Right forelimb (tissue), 1 donor: ENCODE results near the gene SLC35B2.
"Not testable (repeated sequence)": the region's sequence is repeated elsewhere in the genome, so short reads cannot be mapped to it uniquely, and the experiment has no call there.

ENCODE experiments used
- DNase-seq: peaks from one replicate; pipeline ENCODE4 v3.0.0-alpha.2; 2018

The SLC35B2 gene

DNA sequence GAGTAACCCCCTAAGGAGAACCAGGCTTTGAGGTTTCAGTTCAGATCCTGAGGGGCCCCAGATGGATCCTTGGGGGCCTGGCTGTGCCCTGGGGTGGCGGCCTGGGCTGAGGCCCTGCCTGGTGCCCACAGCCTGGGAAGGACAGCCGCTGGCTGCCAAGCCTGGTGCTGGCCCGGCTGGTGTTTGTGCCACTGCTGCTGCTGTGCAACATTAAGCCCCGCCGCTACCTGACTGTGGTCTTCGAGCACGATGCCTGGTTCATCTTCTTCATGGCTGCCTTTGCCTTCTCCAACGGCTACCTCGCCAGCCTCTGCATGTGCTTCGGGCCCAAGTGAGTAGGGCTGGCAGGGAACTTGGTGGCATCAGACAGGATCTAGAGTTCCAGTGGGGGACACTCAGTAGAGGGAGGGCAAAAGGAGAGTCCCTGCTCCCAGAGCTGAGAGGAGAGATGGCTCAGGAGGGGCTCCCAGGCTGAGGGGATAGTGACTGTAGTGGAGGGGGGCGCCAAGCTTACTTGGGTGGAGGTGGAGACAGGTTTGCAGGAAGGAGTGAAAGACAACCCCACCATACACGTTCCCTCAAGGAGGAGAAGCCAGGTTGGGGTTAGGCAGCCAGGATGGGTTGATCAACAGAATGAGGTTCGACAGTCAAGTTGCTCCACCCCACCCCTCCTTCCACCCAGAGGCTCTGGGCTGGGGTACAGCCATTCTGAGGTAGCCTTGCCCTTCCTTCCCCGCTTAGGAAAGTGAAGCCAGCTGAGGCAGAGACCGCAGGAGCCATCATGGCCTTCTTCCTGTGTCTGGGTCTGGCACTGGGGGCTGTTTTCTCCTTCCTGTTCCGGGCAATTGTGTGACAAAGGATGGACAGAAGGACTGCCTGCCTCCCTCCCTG, 24.4 kb downstream of the SLC35B2 start:
- no peak for DNase-seq

DNA sequence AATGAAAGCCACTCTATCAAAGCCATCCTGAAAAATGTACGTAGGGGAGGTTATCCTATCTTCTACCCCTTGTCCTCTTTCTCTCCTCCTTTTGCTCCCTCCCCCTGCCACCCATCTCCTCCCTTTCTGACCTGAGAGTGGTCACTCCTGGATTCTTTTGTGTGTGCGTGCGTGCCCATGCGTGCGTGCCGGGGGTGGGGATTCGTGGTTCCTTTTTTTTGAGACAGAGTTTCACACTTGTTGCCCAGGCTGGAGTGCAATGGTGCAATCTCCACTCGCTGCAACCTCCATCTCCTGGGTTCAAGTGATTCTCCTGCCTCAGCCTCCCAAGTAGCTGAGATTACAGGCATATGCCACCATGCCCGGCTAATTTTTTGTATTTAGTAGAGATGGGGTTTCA, 25.9 kb downstream of the SLC35B2 start:
- DNase-seq, result not testable (repeated sequence)

DNA sequence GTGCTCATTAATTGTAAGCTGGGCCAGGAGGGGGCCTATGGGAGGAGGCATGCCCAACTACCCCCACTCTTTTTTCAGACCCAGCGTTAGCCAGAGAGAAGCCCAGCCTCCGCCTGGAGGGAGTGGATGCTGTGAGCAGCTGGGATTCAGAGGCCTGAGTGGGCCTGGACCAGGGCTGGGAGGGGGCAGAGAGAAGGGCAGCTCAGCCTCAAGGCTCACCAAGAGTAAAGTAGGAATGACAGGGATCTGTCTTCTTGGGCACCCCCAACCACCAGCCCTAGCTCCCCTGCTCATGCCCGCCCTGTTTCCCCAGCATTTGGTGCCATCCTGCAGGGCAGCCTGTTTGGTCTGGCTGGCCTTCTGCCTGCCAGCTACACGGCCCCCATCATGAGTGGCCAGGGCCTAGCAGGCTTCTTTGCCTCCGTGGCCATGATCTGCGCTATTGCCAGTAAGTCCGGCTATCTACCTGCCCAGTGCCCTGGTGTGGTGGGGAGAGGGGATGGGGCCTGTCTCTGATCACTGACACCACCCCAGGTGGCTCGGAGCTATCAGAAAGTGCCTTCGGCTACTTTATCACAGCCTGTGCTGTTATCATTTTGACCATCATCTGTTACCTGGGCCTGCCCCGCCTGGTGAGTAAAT, 27.2 kb downstream of the SLC35B2 start:
- DNase-seq, result no peak

DNA sequence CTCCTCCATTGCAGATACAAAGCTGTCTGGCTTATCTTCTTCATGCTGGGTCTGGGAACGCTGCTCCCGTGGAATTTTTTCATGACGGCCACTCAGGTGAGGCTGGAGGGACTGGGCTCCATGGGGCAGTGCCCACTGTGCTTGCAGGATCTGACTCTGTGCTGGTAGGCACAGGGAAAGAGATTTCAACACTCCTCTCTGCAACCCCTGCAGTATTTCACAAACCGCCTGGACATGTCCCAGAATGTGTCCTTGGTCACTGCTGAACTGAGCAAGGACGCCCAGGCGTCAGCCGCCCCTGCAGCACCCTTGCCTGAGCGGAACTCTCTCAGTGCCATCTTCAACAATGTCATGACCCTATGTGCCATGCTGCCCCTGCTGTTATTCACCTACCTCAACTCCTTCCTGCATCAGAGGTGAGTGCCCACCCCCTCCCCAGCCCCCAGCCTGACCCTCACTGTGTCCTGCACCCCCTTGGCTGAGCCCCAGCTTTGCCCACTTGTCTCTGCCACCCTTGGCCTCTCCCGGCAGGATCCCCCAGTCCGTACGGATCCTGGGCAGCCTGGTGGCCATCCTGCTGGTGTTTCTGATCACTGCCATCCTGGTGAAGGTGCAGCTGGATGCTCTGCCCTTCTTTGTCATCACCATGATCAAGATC, 27.8 kb downstream of the SLC35B2 start:
- no peak for DNase-seq

DNA sequence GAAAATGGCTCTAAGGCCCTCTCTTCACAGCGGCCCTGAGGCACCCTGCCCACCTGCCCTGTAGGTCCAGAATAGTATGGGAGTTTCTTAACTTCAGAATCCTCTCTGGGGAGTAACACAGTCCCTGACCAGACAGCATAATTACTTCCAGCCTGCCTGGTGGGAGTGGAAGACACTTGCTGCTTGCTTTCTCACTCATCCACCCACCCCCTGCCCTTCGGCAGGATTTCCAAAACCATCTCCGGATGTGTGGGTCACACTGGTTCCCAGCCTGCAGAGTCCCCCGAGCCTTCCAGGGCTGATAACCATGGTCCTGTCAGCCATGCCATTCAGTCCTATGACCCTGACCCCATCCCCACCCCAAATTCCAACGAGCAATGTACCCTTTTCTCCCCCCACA, 28.5 kb downstream of the SLC35B2 start:
- no peak for DNase-seq

DNA sequence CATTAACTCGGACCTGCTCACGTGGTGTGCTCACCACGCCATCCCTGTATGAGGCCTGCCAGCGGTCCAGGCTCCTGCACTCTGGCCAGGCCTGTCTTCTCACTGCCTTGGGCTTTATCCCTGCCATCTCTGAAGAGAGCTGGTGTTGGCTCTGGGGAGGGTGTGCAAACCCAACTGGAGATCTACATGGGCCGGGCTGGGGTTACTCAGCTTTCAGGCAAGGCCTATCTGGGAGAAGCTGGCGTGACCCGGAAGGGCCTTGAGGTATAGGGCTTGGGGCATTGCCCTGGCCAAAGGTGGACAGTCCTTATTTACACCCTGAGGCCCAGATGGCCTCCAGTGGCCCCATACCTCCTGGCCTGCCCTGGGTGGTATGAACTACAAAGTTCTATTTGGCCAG, 28.9 kb downstream of the SLC35B2 start:
- no peak for DNase-seq

DNA sequence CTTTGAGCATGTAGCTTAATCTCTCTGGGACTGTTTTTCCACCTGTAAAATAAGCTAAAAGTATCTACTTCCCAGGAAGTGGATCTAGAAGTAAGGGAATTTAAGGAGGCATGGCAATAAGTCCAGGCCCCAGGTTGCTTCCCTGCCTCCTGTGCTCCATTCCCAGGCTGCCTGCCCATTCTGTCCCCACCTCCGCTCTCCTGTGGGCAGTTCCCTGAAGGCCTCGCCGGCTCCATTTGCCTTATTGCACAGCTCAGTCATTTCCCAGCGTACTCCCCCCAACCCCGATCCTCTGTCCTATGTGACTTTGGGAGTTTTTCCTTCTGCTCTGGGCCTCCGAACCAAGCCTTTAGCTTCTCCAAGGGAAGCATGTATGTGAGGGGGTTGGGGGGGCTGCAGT, 29.3 kb downstream of the SLC35B2 start:
- DNase-seq, result no peak

DNA sequence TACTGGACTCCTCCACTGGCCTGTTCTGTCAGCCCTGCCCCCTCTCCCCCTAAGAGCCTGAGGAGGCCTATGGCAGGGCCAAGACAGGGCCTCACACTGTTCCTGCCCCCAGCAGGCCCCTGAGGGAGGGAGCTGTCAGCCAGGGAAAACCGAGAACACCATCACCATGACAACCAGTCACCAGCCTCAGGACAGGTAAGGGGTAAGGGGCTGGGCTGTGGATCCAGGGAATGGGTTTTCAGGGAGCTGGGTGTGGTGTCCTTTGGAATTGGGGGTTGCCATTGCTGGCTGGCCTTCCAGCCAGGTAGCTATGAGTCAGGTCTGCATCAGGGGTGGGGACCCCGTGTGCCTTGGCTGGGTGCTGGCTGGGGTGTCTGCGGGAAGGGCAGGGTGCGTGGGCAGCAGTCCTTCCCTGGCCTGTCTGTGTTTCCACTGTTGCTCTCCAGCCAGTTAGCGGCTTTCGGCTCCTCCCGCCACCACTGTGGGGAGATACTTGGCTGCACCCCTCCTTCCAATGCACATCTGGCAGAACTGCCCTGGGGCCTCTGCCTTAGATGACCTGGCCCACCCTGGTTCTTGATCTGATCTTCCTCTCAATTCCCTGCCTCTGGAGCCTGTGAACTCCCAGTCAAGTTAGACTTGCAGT, 30.1 kb downstream of the SLC35B2 start:
- no peak for DNase-seq

DNA sequence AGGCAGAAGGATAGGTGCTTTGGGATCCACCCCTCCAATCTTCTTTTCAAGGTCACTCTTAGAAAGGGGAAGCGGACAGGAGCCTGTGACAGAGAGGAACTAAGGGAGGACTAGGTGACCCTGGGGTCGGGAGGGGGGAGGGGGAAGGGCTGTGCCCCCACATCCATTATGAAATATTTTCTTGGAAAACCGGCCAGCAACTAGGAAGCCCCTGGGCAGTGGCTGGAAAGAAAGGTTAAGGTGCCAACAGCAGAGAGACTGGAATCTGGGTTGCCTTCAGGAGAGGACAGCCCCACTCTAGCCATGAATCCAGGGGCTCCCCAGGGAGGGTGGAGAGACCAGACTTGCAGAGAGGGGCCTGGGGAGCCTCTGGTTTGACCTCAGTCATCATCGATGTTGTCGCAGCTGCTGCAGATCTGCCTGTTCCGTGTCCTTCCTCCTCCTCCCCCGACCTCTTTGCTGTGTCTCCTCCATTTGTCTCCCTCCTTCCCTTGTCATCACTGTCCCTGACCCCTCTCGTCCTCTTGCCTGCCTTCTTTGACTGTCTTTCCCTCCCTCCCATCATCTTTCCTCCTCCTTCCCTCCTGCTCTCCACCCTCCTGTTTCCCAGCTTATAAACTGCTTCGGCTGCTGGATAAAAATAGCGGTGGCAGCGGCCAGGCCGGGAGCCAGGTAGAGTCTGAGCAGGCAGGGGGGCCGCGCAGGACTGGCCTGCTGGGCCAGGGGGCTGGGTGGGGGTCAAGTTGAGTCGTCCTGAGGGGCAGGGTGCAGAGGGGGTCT, 30.8 kb downstream of the SLC35B2 start:
- no peak for DNase-seq

DNA sequence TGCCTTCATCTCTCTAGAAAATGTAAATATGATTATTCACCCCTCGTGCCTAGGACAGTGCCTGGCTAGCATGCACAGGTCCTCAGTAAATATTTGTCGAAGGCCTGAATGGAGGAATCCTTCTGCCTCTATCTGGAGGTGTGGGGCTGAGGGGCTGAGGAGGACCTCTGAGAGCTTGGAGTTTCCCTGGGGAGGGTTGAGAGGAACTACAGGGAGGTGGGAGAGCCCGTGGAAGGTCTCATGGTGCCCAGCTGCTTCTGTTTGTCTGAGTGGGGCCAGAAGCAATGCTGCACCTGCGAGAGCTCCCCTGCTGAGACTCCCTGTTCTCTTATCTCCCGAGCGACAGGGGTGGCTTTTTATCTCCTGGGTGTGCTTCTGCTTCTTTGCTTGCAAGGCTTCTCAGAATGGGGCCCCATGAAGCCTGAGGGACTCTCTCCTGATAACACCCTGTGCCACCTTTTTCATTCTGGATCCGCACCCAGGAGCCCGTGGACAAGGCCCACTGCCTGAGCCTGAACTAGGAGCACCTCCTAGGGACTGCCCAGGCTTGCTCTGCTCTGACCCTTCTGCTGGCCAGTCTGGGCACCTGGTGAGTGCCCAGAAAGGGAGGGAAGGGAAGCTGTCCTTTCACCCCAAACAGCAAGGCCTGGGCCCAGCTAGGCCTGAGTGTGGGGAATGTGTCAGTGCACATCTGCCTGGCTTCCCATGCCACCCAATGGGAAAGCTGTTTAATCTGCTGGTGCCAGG, 31.6 kb downstream of the SLC35B2 start:
- DNase-seq, result no peak

DNA sequence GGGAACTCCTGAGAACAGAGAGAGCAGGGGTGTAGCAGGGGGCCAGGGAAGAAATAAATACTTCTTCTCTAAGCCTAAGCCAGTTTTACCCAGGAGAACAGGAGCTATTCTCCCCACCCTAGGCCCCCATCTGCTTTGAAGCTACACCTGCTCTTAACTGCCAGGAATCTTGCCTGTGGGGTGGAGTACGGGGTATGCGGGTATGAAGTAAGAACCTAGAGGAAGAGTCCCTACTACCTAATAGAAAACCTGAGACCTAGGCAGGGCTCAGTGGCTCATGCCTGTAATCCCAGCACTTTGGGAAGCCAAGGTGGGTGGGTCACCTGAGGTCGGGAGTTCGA, 32.4 kb downstream of the SLC35B2 start:
- no peak for DNase-seq

DNA sequence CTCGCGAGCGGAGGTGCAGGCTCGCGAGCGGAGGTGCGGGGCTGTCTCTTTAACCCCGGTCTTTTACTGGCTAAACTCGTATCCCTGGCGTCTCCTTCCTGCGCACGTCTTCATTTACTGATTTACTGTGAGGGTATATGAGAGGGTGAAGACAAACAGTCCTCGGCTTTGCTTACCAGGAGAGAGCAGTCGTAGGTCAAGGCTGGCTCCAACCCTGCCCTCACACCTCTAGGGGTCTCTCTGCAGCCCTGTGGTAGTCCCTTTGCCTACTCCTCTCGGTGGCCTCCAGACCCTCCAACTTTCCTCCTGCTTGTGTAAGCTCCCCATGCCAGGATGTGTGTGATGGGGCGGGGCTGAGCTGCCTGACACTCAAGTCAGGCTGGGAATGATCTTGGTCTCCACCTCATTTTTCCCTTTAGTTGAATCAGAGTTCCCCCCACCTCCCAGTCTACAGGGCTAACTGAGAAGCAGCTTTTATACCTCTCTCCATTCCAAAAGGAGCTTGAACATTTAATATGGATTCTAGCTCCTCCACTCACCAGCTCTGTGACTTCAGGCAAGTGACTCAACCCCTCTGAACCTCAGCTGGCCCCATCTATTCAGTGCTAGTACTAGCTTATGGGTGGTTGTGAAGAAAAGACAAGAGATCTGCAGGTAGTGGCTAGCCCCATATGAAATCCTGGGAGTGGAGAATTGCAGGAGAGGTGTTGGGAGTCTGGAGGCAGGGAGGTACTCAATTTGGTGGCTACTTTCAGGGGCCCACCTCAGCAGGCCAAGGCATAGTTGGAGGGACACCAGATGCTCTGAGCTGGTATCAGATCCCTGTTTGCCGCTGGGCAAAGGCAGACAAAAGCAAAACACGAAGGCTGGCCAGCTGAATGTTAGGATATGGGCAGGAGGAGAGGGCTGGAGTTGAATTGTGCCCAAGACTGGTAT, 33.0 kb downstream of the SLC35B2 start:
- no peak for DNase-seq

DNA sequence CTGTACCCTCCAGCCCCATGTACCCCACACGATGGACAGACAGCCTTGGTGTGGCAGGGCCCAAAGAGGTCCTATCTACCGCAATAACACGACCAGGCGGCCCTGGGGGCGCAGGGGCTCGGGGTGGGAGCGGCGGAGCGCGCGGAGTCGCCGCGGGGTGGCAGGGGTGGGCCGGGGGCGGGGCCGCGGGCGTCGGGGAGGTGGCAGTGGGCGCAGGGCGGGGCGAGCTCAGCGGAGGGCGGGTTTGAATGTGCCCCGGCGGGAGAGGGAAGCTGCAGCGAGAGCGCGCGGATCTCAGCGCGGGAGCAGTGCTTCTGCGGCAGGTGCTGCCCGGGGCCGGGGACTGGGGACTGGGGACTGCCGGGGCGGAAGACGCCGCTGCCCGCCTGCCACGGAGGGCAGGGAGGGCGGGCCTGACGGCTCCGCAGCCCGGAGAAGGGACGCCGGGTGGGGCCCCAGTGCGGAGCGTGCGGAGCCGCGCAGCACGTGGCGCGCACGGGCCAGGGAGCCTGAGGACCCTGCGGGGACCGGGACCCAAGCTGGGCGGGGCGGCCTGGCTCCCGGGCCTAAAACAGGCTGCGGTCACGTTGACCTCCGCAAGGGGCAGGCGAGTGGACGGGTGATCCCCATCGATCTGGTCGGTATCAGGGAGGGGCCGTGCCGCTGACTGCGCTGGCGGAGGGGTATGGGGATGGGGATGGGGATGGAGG, 33.9 kb downstream of the SLC35B2 start, which contains the start of gene SLC29A1:
SLC29A1 (plus strand) TSS at position 277 of the 710 bp plus-strand sequence. CDS start 3,719 bp downstream, outside the sequence.
- DNase-seq, result peak; percentile 87

DNA sequence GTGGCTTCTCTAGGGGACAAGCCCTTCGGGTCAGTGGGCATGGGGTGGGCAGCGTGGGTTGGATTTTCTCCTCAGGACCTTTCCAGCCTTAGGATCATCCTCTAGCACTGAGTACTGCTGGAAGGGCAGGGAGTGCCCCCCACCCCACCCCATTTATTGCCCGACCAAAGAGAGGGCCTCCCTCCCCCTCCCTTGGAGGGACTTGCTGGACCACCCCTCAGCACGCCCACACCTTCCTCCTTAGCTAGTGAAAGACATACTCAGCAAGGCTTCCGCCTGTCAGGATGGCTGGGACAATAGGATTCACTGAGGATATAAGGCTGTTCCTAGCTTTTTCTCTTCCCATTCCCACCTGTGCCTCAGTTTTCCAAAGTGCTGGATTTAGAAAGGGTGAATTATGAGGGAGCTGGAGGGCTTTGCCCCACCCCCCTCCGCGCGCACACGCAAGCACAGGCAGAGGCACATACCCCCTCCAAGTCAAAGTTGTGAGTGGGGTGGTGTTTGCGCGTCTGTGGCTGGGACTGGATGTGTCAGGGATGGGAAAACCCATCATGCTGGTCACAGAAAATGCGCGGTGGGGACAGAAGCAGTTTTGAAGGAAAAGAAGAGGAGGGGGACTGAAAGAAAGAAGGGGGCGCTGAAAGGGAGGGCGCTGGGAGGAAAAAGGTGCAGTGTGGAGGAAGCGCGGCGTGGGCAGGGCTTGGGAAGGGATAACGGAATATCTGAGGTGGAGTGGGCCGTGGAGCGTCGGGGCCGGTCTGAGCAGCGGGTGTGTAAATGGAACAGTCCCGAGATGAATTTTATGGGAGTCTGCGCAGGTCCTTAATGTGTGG, 34.6 kb downstream of the SLC35B2 start:
- no peak for DNase-seq

DNA sequence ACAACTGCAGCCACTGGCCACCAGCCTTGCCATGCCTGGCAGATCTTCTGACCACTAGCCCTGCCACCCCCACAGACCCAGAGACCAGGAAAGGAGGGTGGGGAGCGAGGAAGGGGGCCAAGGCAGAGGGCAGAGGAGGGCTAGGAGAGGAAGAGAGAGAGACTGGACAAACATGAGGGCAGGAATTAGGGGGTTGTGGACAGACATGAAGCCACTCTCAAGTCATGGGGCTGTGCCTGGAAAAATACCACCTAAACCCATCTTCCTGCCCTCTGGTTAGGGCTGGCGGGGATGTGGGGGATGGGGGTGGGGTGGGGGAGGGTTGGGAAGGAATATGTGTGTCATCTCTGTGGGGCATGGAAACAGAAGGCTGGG, 35.4 kb downstream of the SLC35B2 start:
- DNase-seq, result no peak

DNA sequence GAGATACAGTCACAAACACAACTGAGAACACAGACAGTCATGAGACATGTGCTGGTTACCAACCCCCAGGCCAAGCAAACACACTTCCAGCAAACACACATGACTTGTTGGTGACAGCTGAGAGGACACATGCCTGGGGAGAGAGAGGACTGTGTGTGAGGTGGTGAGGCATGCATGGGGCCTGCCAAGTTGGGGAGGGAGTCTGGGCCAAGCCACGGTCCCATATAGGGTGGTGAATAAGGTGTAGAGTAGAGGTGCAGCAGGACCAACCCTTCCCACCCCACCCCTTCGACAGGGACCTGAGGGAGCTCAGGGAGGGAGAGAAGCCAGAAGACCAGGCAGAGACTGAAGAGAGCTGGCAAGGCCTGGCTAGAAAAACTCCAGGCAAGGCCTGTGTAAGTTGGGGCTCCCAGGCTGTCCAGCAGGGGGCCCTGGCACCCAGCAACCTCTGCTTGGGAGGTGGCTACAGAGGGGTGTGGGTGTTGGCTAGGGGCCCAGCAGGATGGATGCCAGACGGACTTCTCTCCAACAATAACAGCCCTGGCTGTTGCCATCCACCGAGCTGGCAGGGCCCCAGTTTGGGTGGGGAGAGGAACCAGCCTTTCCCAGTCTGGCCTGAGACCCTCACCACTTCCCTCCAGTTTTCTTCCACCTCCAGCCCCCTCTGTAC, 35.9 kb downstream of the SLC35B2 start:
- peak; percentile 93 for DNase-seq

DNA sequence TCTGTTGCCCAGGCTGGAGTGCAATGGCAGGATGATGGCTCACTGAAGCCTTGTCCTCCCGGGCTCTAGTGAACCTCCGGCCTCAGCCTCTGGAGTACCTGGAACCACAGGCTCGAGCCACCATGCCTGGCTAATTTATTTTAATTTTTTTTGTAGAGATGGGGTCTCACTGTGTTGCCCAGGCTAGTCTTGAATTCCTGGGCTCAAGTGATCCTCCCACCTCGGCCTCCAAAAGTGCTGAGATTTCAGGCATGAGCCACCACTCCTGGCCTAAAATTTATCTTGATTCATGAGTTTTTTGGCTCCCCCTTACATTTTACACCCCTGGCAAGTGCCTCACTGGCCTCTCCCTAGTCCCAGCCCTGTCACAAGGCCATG, 36.4 kb downstream of the SLC35B2 start:
- DNase-seq, result no peak
